ENCODE data around the gene C2CD5.

DNA sequence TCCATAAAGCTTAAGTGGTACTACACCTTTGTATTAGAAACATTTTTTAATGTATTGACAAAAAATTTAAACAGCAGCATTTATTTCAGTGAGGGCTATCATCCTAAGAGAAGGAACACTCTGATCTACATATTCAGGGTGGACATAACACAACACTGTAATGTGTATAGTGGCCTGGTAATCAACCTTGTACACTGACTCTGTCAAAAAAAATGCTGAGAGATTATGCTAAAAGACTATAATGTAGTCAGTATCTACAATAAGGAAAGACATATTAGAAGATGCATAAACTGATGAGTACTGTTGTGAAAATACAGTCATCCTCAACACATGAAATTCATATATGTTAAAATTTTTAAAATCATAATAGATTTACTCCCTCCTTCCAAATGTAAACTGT is 68.2 kb downstream of the C2CD5 start:
- TF ChIP-seq CTCF (IDR thresholded peaks at IDR 0.05; ENCODE audit: low read length) (no peak), EZH2phosphoT487 (IDR thresholded peaks at IDR 0.05; ENCODE audit: low read length) (no peak), EZH2 (optimal IDR thresholded peaks at IDR 0.05; ENCODE audit: low read depth, low read length) (no peak)
